SU-DHL-6 (cell line): ENCODE data around the gene KSR1.

Experiments used
- H2AFZ ChIP-seq: fragments of 200-600 bp; sonication (generic); 2 replicates; pipeline ENCODE4 v1.6.1; 2014; ENCODE audit warnings: low read depth, mild to moderate bottlenecking, moderate library complexity, mixed read lengths, antibody characterized with exemption, low read length; ENCODE audit not compliant: severe bottlenecking
- H3F3A ChIP-seq: fragments of 200-600 bp; shearing (Covaris generic); 2 replicates; pipeline ENCODE4 v1.6.0; 2016; ENCODE audit warnings: antibody characterized with exemption, mild to moderate bottlenecking; ENCODE audit not compliant: insufficient read depth
- H3K27ac ChIP-seq: fragments of 200-600 bp; sonication (generic); 2 replicates; pipeline ENCODE4 v1.5.1; 2016; ENCODE audit warnings: low read depth, mild to moderate bottlenecking, low read length, moderate library complexity, mixed read lengths
- H3K27me3 ChIP-seq: fragments of 200-600 bp; sonication (generic), shearing (Covaris generic); 2 replicates; pipeline ENCODE4 v1.6.0; 2014; ENCODE audit warnings: mild to moderate bottlenecking, low read length
- H3K36me3 ChIP-seq: fragments of 200-600 bp; sonication (generic); 2 replicates; pipeline ENCODE4 v1.6.1; 2014; ENCODE audit warnings: mild to moderate bottlenecking, low read length, mixed read lengths
- H3K4me2 ChIP-seq: fragments of 300-600, 200-600 bp; shearing (Covaris generic), sonication (generic); 2 replicates; pipeline ENCODE4 v1.6.0; 2014; ENCODE audit warnings: low read length, low read depth, mild to moderate bottlenecking; ENCODE audit not compliant: poor library complexity, severe bottlenecking
- H3K4me3 ChIP-seq: fragments of 200-600 bp; sonication (generic); 2 replicates; pipeline ENCODE4 v1.5.1; 2014; ENCODE audit warnings: antibody characterized with exemption, low read length, mild to moderate bottlenecking, mixed read lengths; ENCODE audit not compliant: insufficient read depth, poor library complexity, severe bottlenecking
- H3K79me2 ChIP-seq: fragments of 200-600 bp; sonication (generic); 2 replicates; pipeline ENCODE4 v1.6.1; 2014; ENCODE audit warnings: mild to moderate bottlenecking, low read length, moderate library complexity; ENCODE audit not compliant: insufficient read depth
- H3K9ac ChIP-seq: fragments of 200-600 bp; sonication (generic); 2 replicates; pipeline ENCODE4 v1.7.0; 2014; ENCODE audit warnings: mild to moderate bottlenecking, low read length
- H3K9me2 ChIP-seq: fragments of 200-600 bp; sonication (generic); replicated peaks from 2 replicates; pipeline ENCODE4 v1.6.1; 2014; ENCODE audit warnings: low read length; ENCODE audit not compliant: insufficient read depth
- H3K9me3 ChIP-seq: fragments of 200-600 bp; sonication (generic); 2 replicates; pipeline ENCODE4 v1.6.1; 2014; ENCODE audit warnings: low read length, mixed read lengths; ENCODE audit not compliant: insufficient read depth
- H4K20me1 ChIP-seq: fragments of 200-600 bp; sonication (generic); 2 replicates; pipeline ENCODE4 v1.6.1; 2014; ENCODE audit warnings: low read depth, mild to moderate bottlenecking, antibody characterized with exemption, low read length, moderate library complexity, mixed read lengths
- EZH2phosphoT487 ChIP-seq: fragments of 200-600 bp; sonication (generic), shearing (Covaris generic); conservative IDR thresholded peaks from 2 replicates; pipeline ENCODE4 v1.6.1; 2018; ENCODE audit warnings: mild to moderate bottlenecking, antibody characterized with exemption, low read length, moderate library complexity, mixed read lengths
- TF ChIP-seq, protein P1 (sequence below): fragments of 200-600 bp; sonication (generic); IDR thresholded peaks from one replicate; pipeline ENCODE4 v1.5.1; 2017; ENCODE audit warnings: antibody characterized with exemption, mild to moderate bottlenecking, low read length, moderate library complexity; ENCODE audit not compliant: insufficient read depth, poor library complexity, severe bottlenecking

KSR1 gene

GRCh38 chr17:27495460-27495859, 39.2 kb downstream of the KSR1 start:
- Histone ChIP-seq H3K4me3 (no peak overlapping the region), H3K9me3 (0 out of 2 replicates have a peak, but pooled peaks cover 2% of the 10 kb centered on the region), H3K9ac (no peak overlapping the region), H4K20me1 (no peaks in the 10 kb centered on the region), H3F3A (no peaks in the 10 kb centered on the region), H3K36me3 (no peaks in the 10 kb centered on the region), H2AFZ (no peak overlapping the region), H3K27ac (no peak overlapping the region), H3K27me3 (no peaks in the 10 kb centered on the region), H3K9me2 (no peaks in the 10 kb centered on the region), H3K79me2 (no peaks in the 10 kb centered on the region), H3K4me2 (no peak overlapping the region)
- TF ChIP-seq, protein P1, sequence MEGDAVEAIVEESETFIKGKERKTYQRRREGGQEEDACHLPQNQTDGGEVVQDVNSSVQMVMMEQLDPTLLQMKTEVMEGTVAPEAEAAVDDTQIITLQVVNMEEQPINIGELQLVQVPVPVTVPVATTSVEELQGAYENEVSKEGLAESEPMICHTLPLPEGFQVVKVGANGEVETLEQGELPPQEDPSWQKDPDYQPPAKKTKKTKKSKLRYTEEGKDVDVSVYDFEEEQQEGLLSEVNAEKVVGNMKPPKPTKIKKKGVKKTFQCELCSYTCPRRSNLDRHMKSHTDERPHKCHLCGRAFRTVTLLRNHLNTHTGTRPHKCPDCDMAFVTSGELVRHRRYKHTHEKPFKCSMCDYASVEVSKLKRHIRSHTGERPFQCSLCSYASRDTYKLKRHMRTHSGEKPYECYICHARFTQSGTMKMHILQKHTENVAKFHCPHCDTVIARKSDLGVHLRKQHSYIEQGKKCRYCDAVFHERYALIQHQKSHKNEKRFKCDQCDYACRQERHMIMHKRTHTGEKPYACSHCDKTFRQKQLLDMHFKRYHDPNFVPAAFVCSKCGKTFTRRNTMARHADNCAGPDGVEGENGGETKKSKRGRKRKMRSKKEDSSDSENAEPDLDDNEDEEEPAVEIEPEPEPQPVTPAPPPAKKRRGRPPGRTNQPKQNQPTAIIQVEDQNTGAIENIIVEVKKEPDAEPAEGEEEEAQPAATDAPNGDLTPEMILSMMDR: no peak
- TF ChIP-seq EZH2phosphoT487: no peak

- no peaks in the 10 kb centered on the region for H4K20me1 ChIP-seq
- no peak overlapping the region for H3K27ac ChIP-seq
- no peaks in the 10 kb centered on the region for H3K27me3 ChIP-seq
- no peaks in the 10 kb centered on the region for H3F3A ChIP-seq
- TF ChIP-seq, protein P1: no peak
- no peak for TF ChIP-seq EZH2phosphoT487
- H3K36me3 ChIP-seq: no peaks in the 10 kb centered on the region
- H3K9me3 ChIP-seq: peaks cover 7% of the 10 kb centered on the region; the same call in 1 of the 2 replicates
- H3K4me3 ChIP-seq: no peak overlapping the region
- H3K4me2 ChIP-seq: no peak overlapping the region
- no peak overlapping the region for H3K9ac ChIP-seq
- H3K9me2 ChIP-seq: no peaks in the 10 kb centered on the region
- no peaks in the 10 kb centered on the region for H3K79me2 ChIP-seq
- H2AFZ ChIP-seq: no peak overlapping the region
Measured at GRCh38 chr17:27496005-27496404, 39.8 kb downstream of the KSR1 start.

GRCh38 chr17:27496437-27496943, 40.2 kb downstream of the KSR1 start:
- H3K4me3 ChIP-seq: no peak overlapping the region
- no peaks in the 10 kb centered on the region for H3K9me2 ChIP-seq
- no peaks in the 10 kb centered on the region for H3K79me2 ChIP-seq
- H3K36me3 ChIP-seq: no peaks in the 10 kb centered on the region
- TF ChIP-seq, protein P1: no peak
- TF ChIP-seq EZH2phosphoT487: no peak
- H3K27ac ChIP-seq: no peak overlapping the region
- H3K9me3 ChIP-seq: peaks cover 7% of the 10 kb centered on the region; the same call in 1 of the 2 replicates
- no peak overlapping the region for H2AFZ ChIP-seq
- H3K9ac ChIP-seq: no peak overlapping the region
- no peaks in the 10 kb centered on the region for H3K27me3 ChIP-seq
- no peaks in the 10 kb centered on the region for H4K20me1 ChIP-seq
- H3F3A ChIP-seq: no peaks in the 10 kb centered on the region
- H3K4me2 ChIP-seq: no peak overlapping the region
